DLD1 (cell line): Measurements from ENCODE around the gene VEZT.
"Not testable (repeated sequence)": the region's sequence is repeated elsewhere in the genome, so short reads cannot be mapped to it uniquely, and the experiment has no call there.

Experiments used
- in situ Hi-C: cut with HindIII; loops from 2 replicates; pipeline ENCODE4 v1.10.0; 2017; ENCODE audit warnings: low sequenced_read_pairs

The VEZT gene

DNA sequence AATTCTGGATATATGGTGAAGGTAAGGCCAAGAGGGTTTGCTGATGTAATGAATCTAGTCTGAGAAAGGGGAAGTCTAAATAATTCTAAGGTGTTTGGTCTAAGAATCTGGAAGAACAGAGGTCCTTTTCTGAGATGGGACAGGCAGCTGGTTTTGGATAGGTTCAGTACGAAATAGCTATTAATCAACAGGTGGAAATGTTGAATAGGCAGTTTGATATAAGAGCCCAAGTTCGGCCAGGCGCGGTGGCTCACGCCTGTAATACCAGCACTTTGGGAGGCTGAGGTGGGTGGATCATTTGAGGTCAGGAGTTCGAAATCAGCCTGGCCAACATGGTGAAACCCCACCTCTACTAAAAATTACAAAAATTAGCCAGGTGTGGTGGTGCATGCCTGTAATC lies 97.1 kb downstream of the VEZT start:
- in situ Hi-C loops = not testable (repeated sequence)

DNA sequence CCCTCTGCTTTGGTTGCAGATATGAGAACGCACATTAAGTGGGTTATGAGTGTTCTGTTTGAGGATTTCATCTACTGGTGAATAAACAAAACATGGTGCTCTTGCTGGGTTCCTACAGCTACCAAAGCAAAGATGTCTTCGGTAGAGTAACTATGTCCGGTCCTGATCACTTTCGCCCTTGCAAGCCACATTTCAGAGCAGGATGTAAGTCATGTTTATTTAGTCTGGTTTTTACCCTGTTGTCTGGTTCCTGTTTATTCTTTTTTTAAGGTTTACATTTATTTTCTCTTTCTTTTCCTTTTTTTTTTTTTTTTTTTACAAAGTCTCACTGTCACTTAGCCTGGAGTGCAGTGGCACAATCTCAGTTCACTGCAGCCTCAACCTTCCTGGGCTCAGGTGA lies 99.2 kb downstream of the VEZT start:
- in situ Hi-C loops = no loop called here

DNA sequence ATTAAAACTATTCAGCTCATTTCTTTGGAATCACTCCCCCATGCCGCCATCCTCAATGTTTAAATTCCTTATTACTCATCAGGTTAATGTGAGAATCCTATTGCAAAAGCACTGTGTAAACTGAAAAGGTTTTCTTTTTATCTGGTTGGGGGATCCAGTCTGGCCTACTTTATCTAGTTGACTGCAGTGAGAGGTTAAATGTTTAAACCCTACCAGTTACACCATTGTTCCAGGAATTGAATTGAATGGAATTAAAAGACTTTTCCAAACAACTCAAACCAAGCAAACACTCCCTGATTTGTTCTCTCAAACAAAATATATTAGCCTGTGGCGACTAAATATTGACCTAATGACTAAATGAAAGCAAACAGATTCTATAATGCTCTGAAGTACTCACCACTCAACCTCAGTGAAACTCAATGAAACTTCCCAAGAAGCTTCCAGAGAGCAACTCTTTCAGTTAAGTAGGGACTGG lies 100.5 kb downstream of the VEZT start:
- in situ Hi-C loops = no loop called here

DNA sequence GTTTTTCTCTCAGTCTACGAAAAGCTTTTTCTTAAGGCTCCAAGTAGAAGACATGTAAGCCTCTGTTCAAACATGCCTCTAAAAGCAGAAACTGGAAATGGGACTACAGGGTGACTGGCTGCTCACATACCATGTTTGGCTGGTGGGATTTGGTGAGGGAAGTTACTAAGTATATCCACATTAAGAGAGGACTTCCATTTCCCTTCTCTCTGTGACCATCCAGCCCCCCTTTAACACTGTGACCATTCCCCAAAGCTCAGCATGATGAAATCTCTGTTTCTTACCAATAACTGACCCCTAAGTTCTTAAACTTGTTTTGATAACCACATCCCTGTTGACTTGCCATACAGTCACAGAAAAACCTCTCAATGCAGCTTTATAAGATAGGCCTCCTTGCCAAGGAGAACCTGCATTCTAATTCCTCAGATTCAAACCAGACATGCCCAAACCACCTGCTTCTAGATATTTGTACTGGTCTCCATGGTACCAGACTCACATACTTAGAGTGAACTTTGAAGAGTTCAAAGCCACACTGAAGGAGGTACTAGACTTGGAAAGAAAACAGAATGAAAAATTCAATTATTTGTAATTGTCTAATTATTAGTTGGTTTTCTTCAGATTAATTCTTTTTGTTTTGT lies 102.2 kb downstream of the VEZT start:
- in situ Hi-C loops = no loop called here

DNA sequence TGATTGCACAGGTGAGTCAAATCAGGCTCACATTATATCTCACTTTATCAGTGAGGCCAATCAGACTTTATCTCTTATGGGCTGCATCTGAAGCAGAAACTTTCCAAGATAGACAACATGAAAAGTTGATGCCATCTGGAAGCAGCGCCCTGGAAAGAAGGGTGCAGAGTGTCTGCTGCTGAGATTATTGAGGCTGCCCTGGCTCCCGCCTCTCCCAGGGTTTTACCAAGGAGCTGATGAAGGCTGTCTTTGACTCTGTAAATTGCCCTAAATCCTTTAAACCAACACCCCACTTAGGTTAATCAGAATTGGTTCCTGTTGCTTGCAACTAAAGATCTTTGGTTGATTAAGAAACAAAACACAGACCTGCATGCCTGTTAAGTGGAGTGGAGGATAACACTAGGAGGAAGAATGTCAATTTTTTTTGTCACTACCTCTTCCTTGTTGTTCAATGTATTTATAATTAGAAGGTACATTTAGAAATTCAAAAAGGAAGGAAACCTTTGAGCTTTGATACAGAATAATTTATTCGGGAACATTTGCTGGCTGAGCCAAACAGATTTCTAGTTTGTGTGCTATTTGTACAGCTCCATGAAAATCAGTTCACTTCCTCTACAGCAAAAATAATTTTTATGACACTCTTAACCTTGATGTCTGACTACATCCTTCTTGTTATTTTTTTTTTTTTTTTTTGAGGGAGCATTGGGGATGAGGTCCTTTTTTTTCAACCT lies 104.1 kb downstream of the VEZT start:
- in situ Hi-C loops = no loop called here

DNA sequence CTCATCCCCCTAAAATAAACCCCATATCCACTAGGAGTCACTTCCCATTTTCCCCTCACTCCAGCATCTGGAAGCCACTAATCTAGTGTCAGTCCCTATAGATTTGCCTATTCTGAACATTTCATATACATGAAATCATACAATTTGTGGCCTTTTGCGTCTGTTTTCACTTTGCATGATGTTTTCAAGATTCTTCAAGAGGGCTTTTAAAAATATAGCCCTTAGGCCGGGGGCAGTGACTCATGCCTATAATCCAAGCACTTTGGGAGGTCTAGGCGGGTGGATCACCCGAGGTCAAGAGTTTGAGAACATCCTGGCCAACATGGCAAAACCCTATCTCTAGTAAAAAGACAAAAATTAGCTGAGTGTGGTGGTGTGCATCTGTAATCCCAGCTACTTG lies 104.7 kb downstream of the VEZT start:
- in situ Hi-C loops = no loop called here

DNA sequence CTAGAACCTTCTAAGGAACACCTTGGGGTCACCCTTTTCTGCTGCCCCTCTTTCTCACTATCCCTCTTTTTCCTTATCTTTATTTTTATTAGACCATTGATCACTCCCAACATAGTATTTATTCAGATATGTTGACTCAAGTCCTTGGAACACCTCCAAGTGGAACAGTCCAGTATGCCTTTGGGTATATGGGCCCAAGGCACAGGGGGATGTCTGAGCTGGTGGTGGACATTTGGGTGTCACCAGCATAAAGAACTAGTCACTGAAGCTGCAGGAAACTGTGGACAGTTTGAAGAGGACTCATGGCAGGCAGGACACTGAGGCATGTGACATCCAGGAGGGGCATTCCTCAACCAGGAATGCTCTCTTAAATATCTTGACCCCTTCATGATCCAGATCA lies 105.6 kb downstream of the VEZT start:
- in situ Hi-C loops = no loop called here

DNA sequence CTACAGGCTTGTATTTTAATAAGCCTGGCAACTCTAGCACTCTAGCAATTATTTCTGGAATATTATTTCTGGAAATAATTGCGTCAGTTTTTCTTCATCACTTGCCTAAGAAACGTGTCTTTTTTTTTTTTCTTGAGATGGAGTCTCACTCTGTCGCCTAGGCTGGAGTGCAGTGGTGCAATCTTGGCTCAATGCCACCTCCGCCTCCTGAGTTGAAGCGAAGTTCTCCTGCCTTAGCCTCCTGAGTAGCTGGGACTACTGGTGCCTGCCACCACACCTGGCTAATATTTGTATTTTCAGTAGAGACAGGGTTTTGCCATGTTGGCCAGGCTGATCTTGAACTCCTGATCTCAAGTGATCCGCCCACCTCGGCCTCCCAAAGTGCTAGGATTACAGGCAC lies 106.6 kb downstream of the VEZT start:
- in situ Hi-C loops = not testable (repeated sequence)

DNA sequence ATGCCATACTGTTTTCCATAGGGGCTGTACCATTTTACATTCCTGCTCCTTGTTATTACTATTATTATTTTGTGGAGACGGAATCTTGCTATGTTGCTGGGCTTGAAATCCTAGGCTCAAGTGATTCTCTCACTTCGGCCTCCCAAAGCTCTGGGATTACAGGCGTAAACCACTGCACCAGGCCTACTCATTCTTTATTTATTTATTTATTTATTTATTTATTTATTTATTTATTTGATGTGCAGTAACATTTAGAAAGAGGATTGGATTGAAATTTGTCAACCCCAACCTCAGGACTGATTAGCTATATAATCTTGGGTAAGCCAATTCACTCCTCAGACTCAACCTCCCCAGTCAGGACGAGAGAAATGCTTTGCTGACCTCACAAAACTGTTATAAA lies 107.9 kb downstream of the VEZT start:
- in situ Hi-C loops = no loop called here

DNA sequence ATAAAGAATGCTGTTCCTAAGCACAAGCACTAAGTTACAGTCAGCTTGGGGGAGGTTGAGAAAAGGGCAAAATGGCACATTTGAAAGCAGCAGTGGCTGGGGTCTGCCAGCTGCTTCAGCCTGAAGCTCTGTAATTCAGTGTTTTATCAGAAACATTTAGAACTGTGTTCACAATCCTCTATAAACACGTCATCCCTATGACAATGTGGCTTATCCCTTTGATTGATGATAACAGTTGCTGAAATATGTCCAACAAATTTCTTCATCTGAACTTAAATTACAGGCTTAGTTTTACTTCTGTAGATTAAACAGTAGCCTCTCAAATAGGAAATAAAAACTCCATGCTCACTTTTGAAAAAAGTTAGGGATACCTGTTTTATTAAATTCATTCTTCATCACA lies 108.8 kb downstream of the VEZT start:
- in situ Hi-C loops = no loop called here

DNA sequence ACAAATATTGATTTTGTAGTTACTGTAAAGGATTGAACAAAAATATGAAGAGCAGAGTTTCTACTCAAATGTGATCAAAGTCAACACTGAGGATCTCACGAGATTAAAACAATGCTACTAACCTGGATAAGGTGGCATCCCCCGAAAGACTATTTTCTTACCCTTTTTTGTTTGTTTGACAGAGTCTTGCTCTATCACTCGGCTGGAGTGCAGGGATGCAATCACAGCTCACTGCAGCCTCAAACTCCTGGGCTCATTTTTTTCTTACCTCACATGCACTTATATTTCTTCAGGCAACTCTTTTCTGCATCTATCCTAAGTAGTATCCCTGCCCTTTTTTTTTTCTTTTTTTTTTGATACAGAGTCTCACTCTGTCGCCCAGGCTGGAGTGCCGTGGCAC lies 109.2 kb downstream of the VEZT start:
- in situ Hi-C loops = no loop called here

DNA sequence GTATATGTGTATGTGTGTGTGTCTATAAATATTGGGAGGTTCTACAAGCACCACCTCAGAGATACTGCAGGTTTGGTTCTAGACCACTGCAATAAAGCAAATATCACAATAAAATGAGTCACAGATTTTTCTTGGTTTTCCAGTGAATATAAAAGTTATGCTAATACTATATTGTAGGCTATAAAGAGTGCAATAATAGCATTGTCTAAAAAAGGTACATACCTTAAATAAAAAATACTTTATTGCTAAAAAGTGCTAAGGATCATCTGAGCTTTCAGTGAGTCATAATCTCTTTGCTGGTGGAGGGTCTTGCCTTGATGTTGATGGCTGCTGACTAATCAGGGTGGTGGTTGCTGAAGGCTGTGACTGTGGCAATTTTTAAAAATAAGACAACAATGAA lies 111.1 kb downstream of the VEZT start:
- in situ Hi-C loops = no loop called here

DNA sequence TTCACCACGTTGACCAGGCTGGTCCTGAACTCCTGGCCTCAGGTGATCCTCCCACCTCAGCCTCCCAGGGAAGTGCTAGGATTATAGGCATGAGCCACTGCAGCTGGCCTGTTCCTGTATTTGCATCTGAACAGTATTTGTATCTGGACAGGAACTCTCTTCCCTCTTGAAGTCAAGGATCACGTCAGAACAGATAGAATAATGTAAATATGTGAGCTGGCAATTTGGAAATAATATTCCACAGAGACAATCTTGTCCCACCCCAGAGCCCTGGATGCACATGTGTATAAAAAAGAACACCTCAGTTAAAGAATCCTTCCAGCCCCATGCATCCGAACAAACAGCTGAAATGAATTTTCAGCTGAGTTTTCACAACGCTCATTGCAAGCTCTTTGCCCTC lies 118.3 kb downstream of the VEZT start:
- in situ Hi-C loops = no loop called here

DNA sequence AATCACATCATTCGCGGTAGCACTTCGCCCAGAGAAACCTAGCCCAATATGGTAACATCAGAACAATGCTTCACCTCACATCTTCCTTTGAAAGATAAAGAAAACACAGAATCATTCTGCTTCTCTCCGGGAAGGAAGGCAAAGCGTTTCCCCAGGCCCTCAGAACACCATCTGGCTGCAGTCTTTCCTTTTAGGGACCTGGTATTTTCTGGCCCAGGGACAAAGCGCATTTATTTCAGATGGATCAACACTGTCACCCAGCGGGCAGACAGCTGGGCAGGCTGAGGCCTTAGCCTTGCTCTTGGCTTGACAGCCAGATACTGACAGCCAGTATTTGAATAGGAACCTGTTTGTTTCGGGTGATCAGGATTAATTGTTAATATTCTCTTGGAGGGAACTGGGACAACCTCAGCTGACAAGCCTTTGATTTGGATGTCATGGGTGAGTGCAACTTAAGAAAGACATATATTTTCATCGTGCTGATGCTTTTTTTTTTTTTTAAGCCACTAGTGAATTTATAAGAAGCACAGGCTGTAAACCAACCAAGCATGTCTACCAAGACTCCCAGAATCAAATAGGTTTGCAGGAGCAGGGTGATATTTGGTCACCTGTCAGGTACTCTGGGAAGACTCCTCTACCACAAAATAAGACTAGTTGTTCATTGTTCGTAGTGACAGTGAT lies 118.9 kb downstream of the VEZT start:
- in situ Hi-C loops = no loop called here

DNA sequence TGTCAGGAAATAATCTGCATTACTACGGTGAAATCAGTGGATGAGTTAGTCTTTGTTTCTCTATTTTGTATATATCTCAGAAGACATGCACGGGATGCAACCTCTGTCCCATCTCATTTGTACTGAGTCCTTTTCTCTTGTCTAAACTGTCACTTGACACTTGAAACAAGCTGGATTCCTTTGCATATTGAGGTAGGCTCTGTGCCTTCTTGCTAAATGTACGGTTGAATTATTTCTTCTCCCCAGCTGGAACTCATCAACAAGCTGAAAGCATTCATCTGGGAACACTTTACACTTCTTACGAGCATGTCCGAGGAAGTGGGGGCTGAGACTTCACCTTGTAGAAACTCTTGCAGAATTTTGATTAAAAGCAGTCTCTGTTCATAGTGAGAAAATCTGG lies 119.5 kb downstream of the VEZT start:
- in situ Hi-C loops = no loop called here

DNA sequence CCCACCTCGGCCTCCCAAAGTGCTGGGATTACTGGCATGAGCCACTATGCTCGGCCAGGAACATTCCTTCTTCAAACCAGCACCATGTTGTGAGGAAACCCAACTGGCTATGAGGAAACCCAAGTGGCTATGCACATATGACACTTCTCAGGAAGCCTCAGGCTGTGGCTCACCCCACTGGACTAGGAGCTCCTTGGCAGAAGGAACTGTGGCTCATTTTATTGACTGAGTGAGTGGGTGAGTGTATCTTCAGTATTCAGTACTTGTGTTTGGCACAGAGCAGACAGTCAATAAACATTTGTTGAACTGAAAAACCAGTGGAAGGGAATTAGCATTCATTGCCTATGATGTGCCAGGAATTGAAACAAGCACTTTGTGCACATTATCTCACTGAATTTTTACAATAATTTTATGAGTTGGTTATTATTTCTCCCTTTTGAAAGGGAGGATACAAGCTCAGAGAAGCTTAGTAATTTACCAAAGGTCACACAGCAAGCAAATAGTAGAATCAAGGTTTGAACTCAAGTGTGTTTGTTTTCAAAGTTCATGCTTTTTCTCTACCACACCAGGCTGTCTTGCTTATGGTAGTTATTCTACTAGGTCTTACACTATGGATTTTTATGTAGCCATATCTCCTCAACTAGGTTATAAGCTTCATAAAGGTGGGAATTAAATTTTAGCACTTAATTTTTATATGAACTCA lies 121.6 kb downstream of the VEZT start:
- in situ Hi-C loops = no loop called here

DNA sequence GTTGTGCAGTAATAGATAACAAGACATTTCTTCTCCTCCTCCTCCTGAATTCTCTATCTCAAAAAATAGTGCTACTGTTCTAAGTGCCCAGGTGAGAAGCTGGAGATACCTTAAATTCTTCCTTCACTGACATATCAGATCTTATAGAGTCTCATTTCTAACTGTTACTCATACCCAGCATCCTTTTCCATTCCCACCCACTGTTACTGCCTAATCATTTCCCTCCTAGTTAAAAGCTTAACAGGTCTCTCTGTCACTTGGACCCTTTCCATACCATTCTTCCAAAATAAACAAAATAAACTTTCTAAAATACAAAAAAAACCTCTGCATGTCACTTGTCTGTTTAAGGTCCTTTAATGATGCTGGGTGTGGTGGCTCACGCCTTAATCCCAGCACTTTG lies 124.4 kb downstream of the VEZT start:
- in situ Hi-C loops = no loop called here

DNA sequence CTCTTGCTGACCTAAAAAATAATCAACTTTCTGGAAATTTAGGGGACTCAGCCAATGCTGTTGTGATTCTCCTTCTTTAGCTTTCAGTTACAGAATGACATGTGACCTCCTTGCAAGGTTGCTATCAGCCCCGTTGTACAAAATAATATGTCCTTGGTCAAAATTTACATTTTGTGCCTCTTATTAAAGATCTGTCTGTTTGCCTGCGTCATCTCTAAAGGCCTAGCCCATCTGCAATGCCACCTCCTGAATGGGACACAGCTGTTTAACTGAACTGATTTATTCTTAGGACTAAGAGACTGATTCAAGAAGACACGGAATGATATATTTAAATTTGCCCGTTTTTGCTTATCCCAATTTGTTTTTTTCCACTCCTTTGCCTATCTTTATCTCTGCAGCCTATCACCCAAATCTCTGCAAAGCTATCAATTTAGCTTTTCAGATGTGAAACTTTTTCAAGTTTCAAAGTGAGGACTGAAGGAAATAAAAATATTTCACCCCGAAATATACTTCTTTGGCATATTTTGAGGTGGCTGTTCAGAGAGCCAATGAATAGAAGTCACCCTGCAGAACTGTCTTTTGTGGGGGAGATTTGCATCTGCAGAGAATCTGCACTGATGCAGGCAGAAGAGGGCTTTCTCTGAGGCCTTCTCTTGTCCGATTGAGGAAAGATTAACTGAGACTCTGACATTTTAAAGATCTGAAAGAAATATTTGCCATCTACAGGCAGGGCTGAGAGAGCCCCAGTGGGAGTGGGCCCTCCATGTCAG lies 126.0 kb downstream of the VEZT start:
- in situ Hi-C loops = no loop called here

DNA sequence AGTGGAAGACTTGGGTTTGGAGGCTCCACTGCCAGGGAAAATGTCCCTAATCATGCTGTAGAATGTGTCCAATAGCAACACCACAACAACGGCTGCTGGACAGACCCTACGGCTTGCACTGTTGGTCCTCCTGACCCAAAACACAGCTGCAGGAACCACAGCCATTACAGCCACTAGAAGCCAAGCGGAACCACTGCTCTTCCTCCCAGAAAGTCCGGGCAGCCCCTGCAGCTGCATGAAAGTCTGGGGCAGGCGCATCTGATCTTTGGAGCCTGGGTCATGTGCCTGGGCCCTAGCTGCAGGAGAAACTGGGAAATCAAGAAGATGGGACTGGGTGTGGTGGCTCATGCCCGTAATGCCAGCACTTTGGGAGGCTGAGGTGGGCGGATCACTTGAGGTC lies 131.7 kb downstream of the VEZT start:
- in situ Hi-C loops = no loop called here

DNA sequence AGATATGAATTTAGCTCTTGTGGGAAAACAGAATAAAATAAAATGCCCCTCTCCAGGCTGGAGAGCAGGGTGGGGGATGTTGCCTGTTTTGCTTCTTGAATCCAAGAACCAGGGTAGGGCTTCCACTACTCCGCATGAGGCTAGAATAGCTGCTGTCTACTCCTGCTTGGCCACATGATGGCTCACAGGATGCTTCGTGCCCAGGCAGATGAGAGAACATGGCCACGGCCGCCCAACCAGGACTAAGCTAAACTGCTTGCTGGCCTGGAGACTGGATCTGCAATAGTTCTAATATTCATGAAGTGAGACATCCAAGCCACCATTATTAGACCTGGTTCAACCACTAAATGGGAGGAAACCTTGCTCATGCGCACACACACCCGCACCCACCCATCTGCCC lies 134.1 kb downstream of the VEZT start:
- in situ Hi-C loops = no loop called here
